ENCODE data around the gene ZNF45.
A peak's percentile ranks its signal among the peaks of the same experiment; 100 is the strongest.
"Not testable (repeated sequence)": the region's sequence is repeated elsewhere in the genome, so short reads cannot be mapped to it uniquely, and the experiment has no call there.

ZNF45 gene

DNA sequence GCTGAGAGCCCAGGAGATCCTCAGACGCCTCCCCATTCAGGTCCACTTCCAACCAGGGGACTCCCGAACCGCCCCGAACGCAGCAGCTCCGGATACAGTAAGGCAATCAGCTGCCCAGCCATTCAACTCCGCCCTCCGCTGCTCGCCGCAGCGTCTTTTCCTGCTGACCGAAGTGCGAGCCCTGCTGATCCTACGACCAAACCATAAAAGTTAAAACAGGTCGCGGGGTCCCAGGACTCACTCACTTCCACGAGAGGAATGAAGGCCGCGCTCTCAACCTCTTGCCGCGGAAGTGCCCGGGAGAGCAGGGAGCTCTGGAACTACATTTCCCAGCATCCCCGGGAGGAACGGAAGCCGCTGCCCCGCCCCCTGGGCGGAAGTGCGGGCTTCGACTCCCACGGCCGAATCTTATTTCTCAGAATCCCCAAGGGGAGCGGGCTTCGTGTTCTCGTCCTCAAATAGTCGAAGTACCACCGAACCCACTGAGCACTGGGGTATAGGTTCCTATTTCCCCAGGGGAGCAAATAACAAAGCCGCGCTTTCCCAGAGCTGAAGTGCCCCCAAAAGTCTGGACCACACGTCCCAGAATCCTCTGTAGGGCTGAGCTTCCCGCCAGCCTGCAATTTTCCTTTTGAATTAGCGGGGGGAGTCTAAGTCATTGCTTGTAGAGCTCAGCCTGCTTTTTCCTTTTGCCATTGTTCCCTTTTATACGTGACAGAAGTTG, at the start of gene ZNF45:
ZNF45 (minus strand) TSS at position 298 of the 724 bp plus-strand sequence. CDS start 13,097 bp downstream, outside the sequence.
- peak; percentile 94 for DNase-seq

- DNase-seq: no peak
These were observed 49.6 kb upstream of the ZNF45 start for GRCh38 chr19:43984687-43985000.

GRCh38 chr19:43983912-43984686, 49.0 kb upstream of the ZNF45 start, which contains the start of gene ZNF155:
ZNF155 (plus strand) TSS chr19:43984188; CDS start chr19:43988544, 4,356 bp downstream.
- DNase-seq: peak; percentile 99

GRCh38 chr19:43983544-43983911, 48.4 kb upstream of the ZNF45 start:
- DNase-seq: no peak

- DNase-seq: no peak
These were observed 41.6 kb upstream of the ZNF45 start for GRCh38 chr19:43976732-43977131.

DNA sequence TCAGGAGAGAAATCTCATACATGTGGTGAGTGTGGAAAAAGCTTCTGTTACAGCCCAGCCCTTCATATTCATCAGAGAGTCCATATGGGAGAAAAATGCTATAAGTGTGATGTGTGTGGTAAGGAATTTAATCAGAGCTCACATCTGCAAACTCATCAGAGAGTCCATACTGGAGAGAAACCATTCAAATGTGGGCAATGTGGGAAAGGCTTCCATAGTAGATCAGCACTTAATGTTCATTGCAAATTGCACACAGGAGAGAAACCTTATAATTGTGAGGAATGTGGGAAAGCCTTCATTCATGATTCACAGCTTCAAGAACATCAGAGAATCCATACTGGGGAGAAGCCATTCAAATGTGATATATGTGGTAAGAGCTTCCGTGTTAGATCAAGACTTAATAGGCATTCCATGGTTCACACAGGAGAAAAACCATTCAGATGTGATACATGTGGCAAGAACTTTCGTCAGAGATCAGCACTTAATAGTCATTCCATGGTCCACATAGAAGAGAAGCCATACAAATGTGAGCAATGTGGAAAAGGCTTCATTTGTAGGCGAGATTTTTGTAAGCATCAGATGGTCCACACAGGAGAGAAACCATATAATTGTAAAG, 31.1 kb upstream of the ZNF45 start:
- no peak for DNase-seq

- DNase-seq: no peak
These were observed 25.3 kb upstream of the ZNF45 start for GRCh38 chr19:43960411-43960810.

GRCh38 chr19:43957891-43958290, 22.8 kb upstream of the ZNF45 start:
- DNase-seq: no peak

GRCh38 chr19:43956827-43957226, 21.7 kb upstream of the ZNF45 start:
- DNase-seq: no peak

DNA sequence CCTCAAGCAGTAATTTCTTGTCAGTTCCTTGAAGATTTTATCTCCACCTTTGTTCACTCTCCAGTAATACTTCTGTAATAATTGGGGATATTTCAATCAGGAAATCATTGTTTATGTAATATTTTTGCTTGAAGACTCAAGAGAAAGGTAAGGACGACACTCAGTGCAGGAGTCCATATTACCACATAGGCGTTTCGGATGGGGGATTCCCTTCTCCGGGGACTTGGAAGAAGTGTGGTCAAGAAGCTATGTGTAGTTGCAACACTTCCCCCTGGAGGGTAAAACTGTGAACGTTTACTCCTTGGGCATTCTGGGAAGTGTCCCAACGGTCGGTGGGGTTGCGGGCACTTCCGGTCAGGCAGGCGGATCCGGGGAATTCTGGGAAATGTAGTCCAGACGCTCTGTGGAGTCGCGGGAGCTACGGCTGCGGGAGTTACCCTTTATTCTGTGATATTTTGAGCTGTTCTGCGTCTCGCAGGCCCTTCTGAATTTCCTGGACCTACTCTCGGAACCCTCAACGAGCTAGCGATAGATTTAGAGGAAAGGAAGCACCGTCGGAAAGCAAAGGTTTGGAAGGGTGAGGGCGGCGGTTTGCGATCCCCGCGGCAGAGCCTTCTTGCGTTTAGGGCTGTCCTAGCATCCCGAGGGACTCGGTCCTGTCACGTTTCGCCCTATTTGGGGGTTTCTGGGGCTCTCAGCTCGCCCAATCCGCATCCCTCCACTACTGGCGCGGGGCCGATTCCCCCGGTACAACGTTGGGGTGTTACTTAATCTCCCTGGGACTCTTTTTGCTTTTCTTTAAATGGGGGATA, 16.0 kb upstream of the ZNF45 start, which contains the start of gene ZNF221:
ZNF221 (plus strand) TSS at position 395 of the 812 bp plus-strand sequence. CDS start 11,499 bp downstream, outside the sequence.
- peak; percentile 95 for DNase-seq

DNA sequence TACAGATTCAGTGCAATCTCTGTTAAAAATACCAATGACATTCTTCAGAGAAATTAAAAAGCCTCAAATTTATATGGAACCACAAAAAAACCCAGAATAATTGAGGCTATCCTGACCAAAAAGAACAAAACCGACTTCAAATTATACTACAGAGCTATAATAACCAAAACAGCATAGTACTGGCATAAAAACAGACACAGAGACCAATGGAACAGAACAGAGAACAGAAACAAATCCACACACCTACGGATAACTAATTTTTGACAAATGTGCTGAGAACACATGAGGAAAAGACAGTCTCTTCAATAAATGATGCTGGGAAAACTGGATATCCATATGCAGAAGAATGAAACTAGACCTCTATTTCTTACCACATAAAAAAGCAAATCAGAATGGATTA, 14.7 kb upstream of the ZNF45 start:
- DNase-seq: not testable (repeated sequence)

DNA sequence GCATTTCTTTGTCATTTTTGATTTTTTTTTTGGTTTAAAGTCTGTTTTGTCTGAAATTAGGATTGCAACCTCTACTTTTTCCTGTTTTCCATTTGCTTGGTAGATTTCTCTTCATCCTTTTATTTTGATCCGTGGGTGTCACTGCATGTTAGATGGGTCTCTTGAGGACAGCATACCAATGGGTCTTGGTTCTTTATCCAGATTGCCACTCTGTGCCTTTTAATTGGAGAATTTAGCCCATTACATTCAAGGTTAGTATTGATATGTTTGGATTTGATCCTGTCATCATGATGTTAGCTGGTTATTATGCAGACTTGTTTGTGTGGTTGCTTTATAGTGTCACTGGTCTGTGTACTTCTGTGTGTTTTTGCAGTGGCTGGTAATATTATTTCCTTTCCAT, 12.3 kb upstream of the ZNF45 start:
- not testable (repeated sequence) for DNase-seq

DNA sequence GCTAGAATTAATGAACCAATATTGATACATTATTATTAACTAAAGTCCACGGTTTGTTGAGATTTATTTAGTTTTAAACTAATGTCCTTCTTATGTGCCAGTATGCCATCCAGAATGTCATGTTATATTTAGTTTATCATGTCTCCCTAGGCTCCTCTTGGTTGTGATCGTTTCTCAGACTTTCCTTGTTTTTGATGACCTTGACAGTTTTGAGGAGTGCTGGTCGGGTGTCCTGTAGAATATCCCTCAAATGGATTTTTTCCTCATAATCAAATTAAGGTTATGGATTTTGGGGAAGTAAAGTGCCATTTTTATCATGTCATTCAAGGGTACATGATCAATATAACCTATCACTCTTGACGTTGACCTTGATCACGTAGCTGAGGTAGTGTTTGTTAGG, 6.1 kb upstream of the ZNF45 start:
- no peak for DNase-seq

DNA sequence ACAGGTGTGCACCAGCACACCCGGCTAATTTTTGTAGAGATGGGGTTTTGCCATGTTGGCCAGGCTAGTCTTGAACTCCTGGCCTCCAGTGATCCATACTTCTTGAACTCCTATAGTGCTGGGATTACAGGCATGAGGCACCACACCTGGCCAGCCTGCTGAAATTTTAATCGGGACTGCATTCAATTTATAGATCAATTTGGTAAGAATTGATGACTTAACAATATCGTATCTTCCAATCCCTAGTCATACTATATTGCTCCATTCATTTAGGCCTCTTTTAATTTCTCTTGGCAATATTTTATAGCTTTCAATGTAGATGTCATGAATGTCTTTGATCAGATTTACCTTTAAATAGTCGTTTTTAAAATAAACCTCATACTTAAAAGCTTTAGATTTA, 5.6 kb upstream of the ZNF45 start:
- no peak for DNase-seq

DNA sequence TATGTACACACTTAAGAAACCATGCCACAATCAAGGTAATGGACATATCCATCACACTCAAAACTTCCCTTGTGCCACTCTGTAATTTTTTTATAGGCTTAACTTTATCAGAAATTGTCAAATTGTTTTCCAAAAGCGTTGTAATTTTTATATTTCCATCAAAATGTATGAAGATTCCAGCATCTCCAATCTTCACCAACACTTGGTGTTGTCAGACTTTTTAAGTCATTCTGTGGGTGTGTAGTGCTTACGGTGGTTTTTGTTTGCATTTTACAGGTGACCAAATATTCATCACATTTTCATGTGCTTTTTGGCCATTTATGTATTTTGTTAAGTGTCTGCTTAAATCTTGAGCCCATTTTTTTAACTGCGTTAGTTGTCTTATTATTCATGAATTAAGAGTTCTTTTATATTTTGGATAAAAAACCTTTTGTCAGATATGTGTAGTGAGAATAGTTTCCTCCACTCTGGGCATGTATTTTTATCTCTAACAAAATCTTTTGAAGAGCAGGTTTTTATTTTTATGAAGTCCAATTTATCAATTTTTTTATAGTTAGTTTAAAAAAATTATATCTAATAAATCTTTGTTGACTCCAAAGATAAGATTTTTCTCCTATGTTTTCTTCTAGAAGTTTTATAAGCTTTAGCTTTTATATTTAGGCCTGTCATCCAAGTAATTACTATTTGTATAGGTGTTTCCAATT, 4.6 kb upstream of the ZNF45 start:
- no peak for DNase-seq

DNA sequence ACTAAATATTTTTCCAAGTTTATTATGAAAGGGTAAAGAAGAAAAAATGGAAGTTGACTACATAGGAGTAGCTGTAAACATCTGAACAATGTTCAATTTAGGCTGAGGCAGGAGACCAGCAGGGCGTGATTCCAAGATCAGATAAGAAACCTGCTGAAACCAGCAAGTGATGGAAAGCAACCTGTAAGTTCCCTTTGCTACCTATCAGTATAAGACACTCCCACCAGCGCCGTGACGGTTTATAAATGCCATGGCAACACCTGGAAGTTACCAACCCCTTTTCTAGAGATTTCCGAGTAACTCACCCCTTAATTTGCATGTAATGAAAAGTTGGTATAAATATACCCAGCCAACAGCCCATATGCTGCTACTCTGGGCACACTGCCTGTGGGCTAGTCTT, 1.1 kb upstream of the ZNF45 start:
- DNase-seq: no peak

- no peak for DNase-seq
These were observed 762 bp downstream of the ZNF45 start for GRCh38 chr19:43934055-43934984.

GRCh38 chr19:43928820-43929219, 6.3 kb downstream of the ZNF45 start:
- DNase-seq: no peak

- DNase-seq: no peak
These were observed 11.2 kb downstream of the ZNF45 start for GRCh38 chr19:43923875-43924274.

DNA sequence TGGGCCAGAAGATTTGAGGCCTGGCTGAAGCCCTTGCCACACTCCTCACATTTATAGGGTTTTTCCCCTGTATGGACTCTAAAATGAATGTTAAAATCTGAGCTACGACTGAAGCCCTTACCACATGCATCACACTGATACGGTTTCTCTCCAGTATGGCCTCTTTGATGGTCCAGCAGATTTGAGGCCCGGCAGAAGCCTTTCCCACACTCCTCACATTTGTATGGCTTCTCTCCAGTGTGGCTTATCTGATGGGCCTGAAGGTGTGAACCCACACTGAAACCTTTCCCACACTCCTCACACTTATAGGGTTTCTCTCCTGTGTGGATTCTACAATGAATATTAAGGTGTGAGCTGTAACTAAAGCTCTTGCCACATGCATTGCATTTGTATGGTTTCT, 21.0 kb downstream of the ZNF45 start:
- no peak for DNase-seq

GRCh38 chr19:43913383-43913782, 21.7 kb downstream of the ZNF45 start:
- DNase-seq: no peak

Measured in NCI-H146 (cell line).